ENCODE results near the gene GOLM1. TPM values are rescaled to one million over a fixed set of nuclear protein-coding genes. Genes with fewer than 3 reads are reported as not detected.

The GOLM1 gene
- total RNA-seq, 1 donor from 2014 or later, result 10.1 TPM

DNA sequence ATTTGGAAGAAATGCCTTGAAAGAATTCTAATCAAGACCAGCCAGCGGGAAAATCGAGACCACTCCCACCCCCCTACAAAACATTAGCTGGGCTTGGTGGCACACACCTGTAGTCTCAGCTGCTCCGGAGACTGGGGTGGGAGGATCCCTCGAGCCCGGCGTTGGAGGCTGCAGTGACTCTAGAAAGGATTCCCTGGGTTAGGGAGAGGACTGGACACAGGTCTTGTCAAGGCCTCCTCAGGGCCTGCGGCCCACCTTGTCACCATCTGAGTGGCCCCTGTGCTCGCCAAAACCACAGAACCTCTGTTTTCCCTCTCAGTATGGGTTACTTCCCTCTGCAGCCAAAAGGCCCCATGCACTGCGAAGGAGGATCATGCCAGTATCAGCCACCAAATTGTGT is 16.5 kb upstream of the GOLM1 start:
- Mint-ChIP-seq H3K4me1 (ENCODE audit: low read depth) (no peaks in the 10 kb centered on the region), H3K9me3 (no peaks in the 10 kb centered on the region), H3K36me3 (ENCODE audit: low read depth) (no peaks in the 10 kb centered on the region)

DNA sequence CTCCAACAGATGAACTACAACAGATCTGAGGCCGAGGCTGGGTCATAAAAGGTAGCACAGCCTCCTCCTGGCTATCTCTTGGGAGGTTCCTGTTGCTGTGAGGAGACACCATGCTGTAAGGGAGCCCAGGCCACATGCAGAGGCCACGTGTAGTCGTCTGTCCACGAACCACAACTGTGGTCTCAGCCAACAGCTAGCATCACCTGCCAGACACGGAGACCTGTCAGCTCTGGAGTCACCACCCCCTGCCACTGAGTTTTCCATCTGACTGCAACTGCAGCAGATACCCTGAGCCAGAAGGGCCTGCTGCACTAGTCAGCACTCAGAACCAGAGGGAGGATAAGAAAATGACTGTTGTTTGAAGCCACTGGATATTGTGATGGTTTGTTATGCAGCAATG is 12.7 kb upstream of the GOLM1 start:
- Mint-ChIP-seq H3K9me3 (no peaks in the 10 kb centered on the region), H3K27me3 (ENCODE audit: insufficient read depth) (peaks cover 8% of the 10 kb centered on the region), H3K4me1 (ENCODE audit: low read depth) (peaks cover 2% of the 10 kb centered on the region), H3K27ac (no peak overlapping the region), H3K4me3 (no peak overlapping the region), H3K36me3 (ENCODE audit: low read depth) (no peaks in the 10 kb centered on the region)
- intact Hi-C loops (cut with micrococcal nuclease), result no loop called here
- DNase-seq (ENCODE audit: low spot score), result no peak

More for the DNA sequence above, 16.5 kb upstream of the GOLM1 start:
- DNase-seq (ENCODE audit: low spot score), result no peak
- Mint-ChIP-seq H3K27ac (no peak overlapping the region), H3K4me3 (no peak overlapping the region), H3K27me3 (ENCODE audit: insufficient read depth) (peaks cover 3% of the 10 kb centered on the region)
- intact Hi-C loops (cut with micrococcal nuclease), result no loop called here

DNA sequence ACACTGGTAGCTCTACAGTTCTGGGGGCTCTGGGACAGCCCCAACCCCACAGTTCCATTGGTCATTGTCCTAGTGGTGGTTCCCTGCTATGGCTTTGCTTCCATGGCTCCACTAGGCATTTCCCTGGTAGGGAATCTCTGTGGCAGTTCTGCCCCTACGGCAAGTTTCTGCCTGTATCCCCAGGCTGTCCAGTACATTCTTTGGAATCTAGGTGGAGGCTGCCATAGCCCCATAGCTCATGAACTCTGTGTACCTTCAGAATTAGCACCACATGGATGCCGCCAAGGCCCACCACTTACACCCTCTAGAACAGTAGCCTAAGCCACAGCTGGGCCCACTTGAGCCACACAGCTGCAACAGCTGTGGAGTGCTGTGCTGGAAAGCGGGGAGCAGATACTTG is 3.3 kb upstream of the GOLM1 start:
- Mint-ChIP-seq H3K27me3 (ENCODE audit: insufficient read depth) (peaks cover 48% of the 10 kb centered on the region), H3K27ac (no peak overlapping the region), H3K4me1 (ENCODE audit: low read depth) (peaks cover 23% of the 10 kb centered on the region), H3K9me3 (no peaks in the 10 kb centered on the region), H3K36me3 (ENCODE audit: low read depth) (peaks cover 2% of the 10 kb centered on the region), H3K4me3 (no peak overlapping the region)
- intact Hi-C loops (cut with micrococcal nuclease), result loop anchor here (10.0 kb wide), 2 partner anchors 288 to 842 kb away; partner anchors contain the start of gene GAS1
- no peak for DNase-seq (ENCODE audit: low spot score)

DNA sequence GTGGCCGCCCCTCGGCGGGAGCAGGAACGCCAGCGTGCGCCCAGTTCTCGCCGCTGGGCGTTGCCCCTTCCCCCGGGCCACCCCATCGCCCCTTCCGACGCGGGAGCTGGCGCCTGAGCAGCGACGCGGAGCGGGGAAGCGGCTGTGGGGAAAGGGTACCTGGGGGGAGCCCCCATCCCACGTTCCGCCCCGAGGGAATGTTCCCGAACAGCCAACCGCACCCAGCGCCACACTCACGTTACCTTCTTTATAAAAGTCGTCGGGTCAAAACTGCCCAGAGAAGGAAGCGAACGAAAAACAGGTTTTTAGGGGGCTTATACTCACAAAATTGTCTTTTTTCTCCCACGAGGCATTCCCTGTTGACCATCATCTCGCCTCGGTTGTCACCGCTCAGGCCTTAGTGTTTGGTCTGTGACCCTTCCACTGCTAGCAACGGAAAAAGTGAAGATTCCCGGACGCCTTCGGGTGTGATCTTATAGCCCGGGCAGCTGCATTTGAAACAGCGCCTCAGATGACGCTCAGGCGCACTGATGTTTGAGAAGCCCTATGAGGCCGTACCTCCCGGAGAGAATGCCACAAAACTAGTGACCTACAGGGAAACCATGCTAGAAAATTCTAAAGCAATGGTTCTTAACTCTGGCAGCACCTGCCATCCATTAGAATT is 475 bp upstream of the GOLM1 start:
- Mint-ChIP-seq H3K9me3 (no peaks in the 10 kb centered on the region), H3K36me3 (ENCODE audit: low read depth) (peaks cover 2% of the 10 kb centered on the region), H3K27ac (peak overlapping the region; percentile 89), H3K4me3 (peak overlapping the region; percentile 95), H3K27me3 (ENCODE audit: insufficient read depth) (peaks cover 51% of the 10 kb centered on the region), H3K4me1 (ENCODE audit: low read depth) (peaks cover 19% of the 10 kb centered on the region)
- intact Hi-C loops (cut with micrococcal nuclease), result loop anchor here (2.0 to 10.0 kb wide), 4 partner anchors 253 to 845 kb away; partner anchors contain the start of gene GAS1
- no peak for DNase-seq (ENCODE audit: low spot score)

DNA sequence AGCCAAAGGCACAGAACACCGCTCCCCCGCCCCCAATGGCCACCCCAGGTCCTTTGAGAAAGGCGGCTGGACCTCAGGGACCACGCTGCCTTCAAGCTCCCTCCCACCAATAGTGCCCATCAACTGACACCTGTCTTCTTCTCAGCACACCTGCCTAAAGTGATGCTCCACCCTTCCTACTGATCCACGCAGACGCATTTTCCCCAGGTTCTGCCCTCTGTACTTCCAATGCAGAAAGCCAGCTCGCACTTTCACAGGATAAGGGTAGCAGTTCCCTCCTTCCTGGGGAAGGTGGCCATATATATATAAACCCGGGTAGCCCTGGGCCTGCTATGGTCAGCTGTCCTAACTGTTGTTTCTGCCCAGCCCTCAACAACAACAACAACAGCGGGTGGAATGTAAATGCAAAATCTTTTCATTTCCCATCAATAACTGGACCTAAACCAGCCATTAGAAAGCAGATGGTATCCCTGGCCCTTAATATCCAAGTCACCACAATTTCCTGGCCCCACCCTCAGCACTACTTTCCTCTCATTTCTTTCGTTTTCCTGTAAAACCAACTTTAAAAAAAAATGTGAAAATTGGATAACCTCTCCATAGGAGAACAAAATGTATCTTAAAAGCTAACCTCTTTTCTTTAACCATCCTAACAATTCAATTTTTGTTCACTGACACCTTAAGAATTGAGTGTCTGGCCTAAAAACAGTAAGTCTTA is 1.7 kb downstream of the GOLM1 start:
- H3K27me3 Mint-ChIP-seq (ENCODE audit: insufficient read depth), result peaks cover 47% of the 10 kb centered on the region
- H3K36me3 Mint-ChIP-seq (ENCODE audit: low read depth), result peaks cover 2% of the 10 kb centered on the region
- intact Hi-C loops (cut with micrococcal nuclease), result loop anchor here (2.0 kb wide), 1 partner anchor 255 kb away; no protein-coding TSS in a partner anchor
- H3K9me3 Mint-ChIP-seq, result no peaks in the 10 kb centered on the region
- no peak overlapping the region for H3K27ac Mint-ChIP-seq
- H3K4me1 Mint-ChIP-seq (ENCODE audit: low read depth), result peaks cover 19% of the 10 kb centered on the region
- H3K4me3 Mint-ChIP-seq, result peak overlapping the region; percentile 59
- no peak for DNase-seq (ENCODE audit: low spot score)

DNA sequence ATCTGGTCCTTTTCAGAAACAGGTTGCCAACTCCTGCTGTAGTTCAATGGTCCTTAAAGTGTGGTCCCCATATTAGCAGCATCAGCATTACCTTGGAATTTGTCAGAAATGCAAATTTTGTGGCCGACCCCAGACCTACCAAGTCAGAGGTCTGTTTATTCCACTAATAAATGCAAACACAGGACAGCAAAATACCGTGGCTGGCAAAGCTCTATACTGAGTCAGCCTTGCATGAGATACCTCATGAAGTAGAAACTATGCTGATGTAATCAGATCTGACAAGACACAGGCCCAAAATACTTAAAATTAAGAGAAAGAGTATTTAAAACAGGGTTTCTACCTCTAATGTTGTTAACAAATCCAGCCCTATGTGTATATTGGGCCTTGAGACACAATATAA is 3.0 kb downstream of the GOLM1 start:
- peaks cover 35% of the 10 kb centered on the region for H3K27me3 Mint-ChIP-seq (ENCODE audit: insufficient read depth)
- peaks cover 19% of the 10 kb centered on the region for H3K4me1 Mint-ChIP-seq (ENCODE audit: low read depth)
- intact Hi-C loops (cut with micrococcal nuclease), result no loop called here
- no peak for DNase-seq (ENCODE audit: low spot score)
- H3K4me3 Mint-ChIP-seq, result no peak overlapping the region
- H3K36me3 Mint-ChIP-seq (ENCODE audit: low read depth), result peaks cover 2% of the 10 kb centered on the region
- no peaks in the 10 kb centered on the region for H3K9me3 Mint-ChIP-seq
- H3K27ac Mint-ChIP-seq, result no peak overlapping the region

DNA sequence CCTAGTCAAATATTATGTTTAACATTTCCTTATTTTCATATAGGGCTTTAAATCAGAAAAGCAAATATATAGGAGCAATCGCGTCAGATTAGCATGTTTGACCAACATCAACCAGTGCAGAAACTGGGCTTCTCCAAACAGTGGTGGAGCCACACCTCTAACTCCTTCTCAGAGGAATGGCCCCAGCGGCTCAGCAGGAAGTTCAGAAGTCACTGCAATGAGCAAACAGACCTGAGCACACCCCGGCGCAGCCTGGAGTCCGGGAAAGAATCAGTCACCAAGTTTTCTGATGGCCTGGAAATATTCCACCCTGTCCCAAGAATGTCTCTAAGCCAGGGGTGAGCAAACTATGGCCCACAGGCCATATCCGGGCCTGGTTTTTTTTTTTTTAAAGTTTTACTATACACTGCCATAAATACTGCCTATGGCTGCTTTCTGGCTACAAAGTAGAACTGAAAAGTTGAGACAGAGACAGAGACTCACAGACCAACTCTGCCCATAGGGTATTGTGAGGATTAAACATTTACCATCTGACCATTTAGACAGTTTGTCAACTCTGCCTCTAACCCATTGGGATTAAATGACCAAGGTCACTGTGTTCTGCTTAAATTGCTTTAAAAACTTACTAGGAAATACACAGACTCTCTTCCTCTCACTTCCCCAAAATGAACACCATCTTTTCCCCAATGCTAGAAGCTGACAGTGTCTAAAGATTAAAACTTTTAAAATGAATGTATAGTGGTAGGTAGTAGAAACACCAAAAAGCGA is 5.4 kb downstream of the GOLM1 start:
- intact Hi-C loops (cut with micrococcal nuclease), result no loop called here
- no peak overlapping the region for H3K4me3 Mint-ChIP-seq
- no peaks in the 10 kb centered on the region for H3K9me3 Mint-ChIP-seq
- no peak for DNase-seq (ENCODE audit: low spot score)
- H3K4me1 Mint-ChIP-seq (ENCODE audit: low read depth), result peaks cover 9% of the 10 kb centered on the region
- H3K36me3 Mint-ChIP-seq (ENCODE audit: low read depth), result no peaks in the 10 kb centered on the region
- H3K27ac Mint-ChIP-seq, result no peak overlapping the region
- peaks cover 22% of the 10 kb centered on the region for H3K27me3 Mint-ChIP-seq (ENCODE audit: insufficient read depth)

DNA sequence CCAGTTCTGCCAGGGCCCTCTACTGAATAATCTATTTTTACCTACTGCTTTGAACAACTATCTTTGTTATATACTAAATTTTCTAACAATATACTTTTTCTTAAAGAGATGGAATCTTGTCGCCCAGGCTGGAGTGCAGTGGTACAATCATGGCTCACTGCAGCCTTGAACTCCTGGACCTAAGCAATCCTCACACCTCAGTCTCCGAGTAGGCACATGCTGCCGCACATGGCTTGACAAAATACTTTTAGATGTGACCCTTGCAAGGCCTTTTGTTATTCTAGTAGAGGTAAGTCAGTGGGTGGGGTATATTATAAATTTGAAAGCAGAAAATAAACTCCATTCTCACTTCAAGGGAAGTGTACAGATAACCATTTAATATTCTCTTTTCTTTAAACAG is 7.9 kb downstream of the GOLM1 start:
- no peak overlapping the region for H3K27ac Mint-ChIP-seq
- no peaks in the 10 kb centered on the region for H3K9me3 Mint-ChIP-seq
- no peak overlapping the region for H3K4me3 Mint-ChIP-seq
- peaks cover 11% of the 10 kb centered on the region for H3K27me3 Mint-ChIP-seq (ENCODE audit: insufficient read depth)
- H3K4me1 Mint-ChIP-seq (ENCODE audit: low read depth), result no peaks in the 10 kb centered on the region
- DNase-seq (ENCODE audit: low spot score), result no peak
- intact Hi-C loops (cut with micrococcal nuclease), result no loop called here
- H3K36me3 Mint-ChIP-seq (ENCODE audit: low read depth), result no peaks in the 10 kb centered on the region

DNA sequence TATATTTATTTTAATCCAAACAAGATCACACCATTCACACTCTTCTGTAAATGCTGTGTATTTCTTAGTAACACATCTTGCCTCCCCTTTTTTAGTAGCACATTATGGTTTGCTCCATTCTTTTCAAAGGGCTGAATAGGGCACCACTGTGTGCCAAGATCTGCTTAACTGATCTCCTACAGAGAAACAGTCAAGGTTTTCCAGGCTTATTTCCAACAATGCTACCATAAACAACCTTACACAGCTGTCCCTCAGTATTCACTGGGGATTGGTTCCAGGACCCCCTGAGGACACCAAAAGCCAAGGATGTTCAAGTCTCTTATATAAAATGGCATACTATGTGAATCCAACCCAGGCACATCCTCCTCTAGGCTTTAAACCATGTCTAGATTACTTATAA is 16.5 kb downstream of the GOLM1 start:
- no peak overlapping the region for H3K27ac Mint-ChIP-seq
- intact Hi-C loops (cut with micrococcal nuclease), result no loop called here
- no peaks in the 10 kb centered on the region for H3K9me3 Mint-ChIP-seq
- no peak overlapping the region for H3K4me3 Mint-ChIP-seq
- H3K27me3 Mint-ChIP-seq (ENCODE audit: insufficient read depth), result no peaks in the 10 kb centered on the region
- no peaks in the 10 kb centered on the region for H3K36me3 Mint-ChIP-seq (ENCODE audit: low read depth)
- H3K4me1 Mint-ChIP-seq (ENCODE audit: low read depth), result no peaks in the 10 kb centered on the region
- no peak for DNase-seq (ENCODE audit: low spot score)

DNA sequence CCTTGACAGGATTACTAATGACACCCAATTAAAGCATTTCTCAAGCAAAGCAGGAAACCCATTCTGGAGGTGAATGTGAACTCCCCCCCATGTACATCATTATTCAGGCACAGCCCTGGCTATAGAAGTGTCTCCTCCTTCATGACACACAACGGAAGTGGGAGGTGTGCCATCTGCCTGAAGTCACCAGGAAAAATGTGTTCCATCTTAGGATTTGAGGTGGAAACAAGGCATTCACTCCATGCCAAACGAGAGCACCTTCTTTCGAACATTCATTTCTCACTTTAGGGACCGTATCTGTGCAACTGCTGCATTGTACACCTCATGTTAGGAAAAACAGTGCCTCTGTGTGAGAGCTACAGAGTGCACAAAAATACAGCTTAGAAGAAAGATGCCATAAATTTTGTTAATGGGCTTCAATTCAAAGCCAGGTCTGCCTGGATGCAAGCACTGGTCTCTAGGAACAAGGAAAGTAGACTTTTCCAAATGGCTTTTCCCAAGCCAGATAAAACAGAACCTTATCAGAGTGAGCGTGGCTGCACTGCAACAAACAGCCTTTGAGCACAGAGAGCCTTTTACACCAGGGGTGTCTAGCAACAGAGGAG is 19.4 kb downstream of the GOLM1 start:
- no peak overlapping the region for H3K4me3 Mint-ChIP-seq
- H3K27ac Mint-ChIP-seq, result no peak overlapping the region
- peaks cover 10% of the 10 kb centered on the region for H3K4me1 Mint-ChIP-seq (ENCODE audit: low read depth)
- H3K27me3 Mint-ChIP-seq (ENCODE audit: insufficient read depth), result no peaks in the 10 kb centered on the region
- H3K9me3 Mint-ChIP-seq, result no peaks in the 10 kb centered on the region
- intact Hi-C loops (cut with micrococcal nuclease), result no loop called here
- DNase-seq (ENCODE audit: low spot score), result no peak
- no peaks in the 10 kb centered on the region for H3K36me3 Mint-ChIP-seq (ENCODE audit: low read depth)

DNA sequence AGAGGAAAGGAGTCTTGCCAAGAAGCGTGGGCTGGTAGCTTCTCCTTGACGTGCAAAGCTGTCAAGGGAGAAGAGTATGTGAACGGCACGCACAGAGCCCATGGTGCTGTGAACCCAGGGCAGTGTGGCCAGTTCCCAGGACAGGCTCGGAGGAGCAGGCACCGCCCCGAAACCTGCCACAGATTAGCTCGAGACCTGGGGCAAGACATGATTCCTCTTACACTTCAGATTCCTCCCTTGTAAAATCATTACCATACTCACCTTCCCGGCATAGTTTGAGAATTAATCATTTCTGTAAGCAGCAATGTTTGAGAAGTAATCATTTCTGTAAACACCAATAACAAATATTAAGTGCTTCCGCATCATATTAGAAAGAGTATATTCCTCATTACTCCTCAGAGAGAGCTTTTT is 19.9 kb downstream of the GOLM1 start:
- Mint-ChIP-seq H3K4me3 (no peak overlapping the region), H3K36me3 (ENCODE audit: low read depth) (no peaks in the 10 kb centered on the region), H3K9me3 (no peaks in the 10 kb centered on the region), H3K27me3 (ENCODE audit: insufficient read depth) (no peaks in the 10 kb centered on the region), H3K27ac (no peak overlapping the region), H3K4me1 (ENCODE audit: low read depth) (peaks cover 15% of the 10 kb centered on the region)
- intact Hi-C loops (cut with micrococcal nuclease), result no loop called here
- no peak for DNase-seq (ENCODE audit: low spot score)

DNA sequence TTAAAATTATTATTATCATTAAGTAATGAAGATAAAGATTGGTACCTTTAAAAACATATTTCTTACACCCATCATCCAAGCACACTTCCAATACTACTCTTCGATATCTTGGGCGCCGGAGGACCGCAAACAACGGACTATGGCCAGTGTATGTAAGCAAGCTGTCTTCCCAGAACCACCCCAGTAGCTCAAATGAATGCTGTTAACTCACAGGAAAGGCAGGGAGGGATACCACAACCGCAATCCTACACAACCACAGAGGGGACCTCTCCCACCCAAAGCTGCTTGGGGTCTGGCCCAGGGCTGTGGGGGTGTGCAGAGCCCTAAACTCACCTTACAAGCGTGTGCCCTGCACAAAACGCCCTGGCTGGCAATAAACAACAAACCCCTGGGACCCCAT is 20.6 kb downstream of the GOLM1 start:
- no peak for DNase-seq (ENCODE audit: low spot score)
- intact Hi-C loops (cut with micrococcal nuclease), result no loop called here
- no peak overlapping the region for H3K27ac Mint-ChIP-seq
- H3K4me1 Mint-ChIP-seq (ENCODE audit: low read depth), result peaks cover 15% of the 10 kb centered on the region
- H3K36me3 Mint-ChIP-seq (ENCODE audit: low read depth), result no peaks in the 10 kb centered on the region
- no peak overlapping the region for H3K4me3 Mint-ChIP-seq
- no peaks in the 10 kb centered on the region for H3K9me3 Mint-ChIP-seq
- no peaks in the 10 kb centered on the region for H3K27me3 Mint-ChIP-seq (ENCODE audit: insufficient read depth)

DNA sequence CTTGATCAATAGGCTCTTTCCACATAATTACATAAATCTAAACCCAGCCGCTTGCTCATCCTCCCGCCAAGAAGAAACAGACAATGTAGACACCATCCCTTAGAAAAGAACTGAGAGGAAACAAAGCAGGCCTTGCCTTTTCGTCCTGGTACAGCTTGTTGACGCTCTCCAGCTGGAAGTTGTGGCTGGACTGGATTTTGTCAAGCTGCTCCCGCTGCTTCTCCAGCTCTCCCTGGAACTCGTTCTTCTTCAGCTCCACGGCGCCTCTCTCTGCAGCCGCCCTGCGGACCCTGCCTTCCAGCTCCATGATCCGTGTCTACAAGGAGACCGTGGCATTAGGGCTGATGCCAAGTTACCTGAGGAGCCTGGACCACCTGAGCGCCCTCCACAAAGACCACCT is 22.1 kb downstream of the GOLM1 start:
- Mint-ChIP-seq H3K36me3 (ENCODE audit: low read depth) (no peaks in the 10 kb centered on the region), H3K4me1 (ENCODE audit: low read depth) (peaks cover 15% of the 10 kb centered on the region), H3K9me3 (no peaks in the 10 kb centered on the region), H3K27me3 (ENCODE audit: insufficient read depth) (no peaks in the 10 kb centered on the region), H3K4me3 (no peak overlapping the region), H3K27ac (no peak overlapping the region)
- DNase-seq (ENCODE audit: low spot score), result no peak
- intact Hi-C loops (cut with micrococcal nuclease), result no loop called here

Measured in activated T-helper 1 cell treated with anti-CD3 and anti-CD28 coated beads, Interleukin-12 subunit alpha, Interleukin-12 subunit beta, Interleukin-2, Interleukin-4 antibody, amounts not matched to agents 30 ng/mL and 10 ng/mL and 1 ng/mL, durations not matched to agents 14 hours and 24 hours and 36 hours (primary cell).